ENCODE results near the gene RNF183.
"Not testable (repeated sequence)": the region's sequence is repeated elsewhere in the genome, so short reads cannot be mapped to it uniquely, and the experiment has no call there.

Gene RNF183

GRCh38 chr9:113315231-113315630, 12.1 kb upstream of the RNF183 start:
- no peak for DNase-seq

- DNase-seq, result no peak
Observed at GRCh38 chr9:113313261-113313660, 10.1 kb upstream of the RNF183 start.

GRCh38 chr9:113311961-113312360, 8.8 kb upstream of the RNF183 start:
- no peak for DNase-seq

- DNase-seq, result no peak
Observed at GRCh38 chr9:113310538-113310937, 7.4 kb upstream of the RNF183 start.

GRCh38 chr9:113309204-113309813, 6.1 kb upstream of the RNF183 start:
- DNase-seq, result no peak

GRCh38 chr9:113307396-113307975, 4.3 kb upstream of the RNF183 start:
- no peak for DNase-seq

- DNase-seq, result no peak
Observed at GRCh38 chr9:113306566-113306965, 3.4 kb upstream of the RNF183 start.

- DNase-seq, result no peak
Observed at GRCh38 chr9:113301548-113301947, 1.6 kb downstream of the RNF183 start.

GRCh38 chr9:113299800-113300292, 3.3 kb downstream of the RNF183 start:
- DNase-seq, result no peak

- no peak for DNase-seq
Observed at GRCh38 chr9:113298924-113299770, 4.0 kb downstream of the RNF183 start.

GRCh38 chr9:113298311-113298710, 4.9 kb downstream of the RNF183 start:
- no peak for DNase-seq

- peak; percentile 77 for DNase-seq
Observed at GRCh38 chr9:113296796-113297558, 6.2 kb downstream of the RNF183 start.

- DNase-seq, result not testable (repeated sequence)
Observed at GRCh38 chr9:113296247-113296646, 6.9 kb downstream of the RNF183 start.

GRCh38 chr9:113293285-113293878, 9.8 kb downstream of the RNF183 start:
- no peak for DNase-seq

- no peak for DNase-seq
Observed at GRCh38 chr9:113290052-113290607, 13.0 kb downstream of the RNF183 start.

GRCh38 chr9:113289091-113289490, 14.1 kb downstream of the RNF183 start:
- DNase-seq, result no peak

GRCh38 chr9:113281356-113281755, 21.8 kb downstream of the RNF183 start:
- no peak for DNase-seq

GRCh38 chr9:113278840-113279239, 24.3 kb downstream of the RNF183 start:
- no peak for DNase-seq

GRCh38 chr9:113275157-113276131, 27.7 kb downstream of the RNF183 start, which contains the start of the genes CDC26 and PRPF4:
CDC26 (minus strand) TSS chr9:113275572; CDS start chr9:113272507, 3,065 bp downstream.
PRPF4 (plus strand) TSS chr9:113275658; CDS start chr9:113275744, 86 bp downstream.
- DNase-seq, result peak; percentile 99

- peak; percentile 20 for DNase-seq
Observed at GRCh38 chr9:113274474-113275156, 28.6 kb downstream of the RNF183 start.

Data from NCI-H524 treated with DMSO at 0.1 percent for 48 hours (cell line).